Measurements from ENCODE around the gene SIVA1.
A peak's percentile ranks its signal among the peaks of the same experiment; 100 is the strongest.

SIVA1 gene

DNA sequence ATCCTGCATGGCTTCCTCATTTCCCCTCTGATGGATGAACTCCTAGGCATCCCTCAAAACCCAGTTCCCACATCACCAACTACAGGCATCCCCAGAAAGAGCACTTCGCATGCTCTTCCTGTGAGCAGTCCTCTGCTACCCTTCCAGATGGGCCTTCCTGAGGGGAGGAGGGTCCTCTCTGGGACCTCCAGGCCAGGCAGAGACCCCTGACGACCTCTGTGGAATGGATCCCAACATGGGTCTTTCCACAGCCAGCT, 40.7 kb downstream of the SIVA1 start:
- no peak overlapping the region for H3K4me3 ChIP-seq (ENCODE audit: low read length)
- DNase-seq (ENCODE audit: low read depth), result no peak
- TF ChIP-seq, protein P1, sequence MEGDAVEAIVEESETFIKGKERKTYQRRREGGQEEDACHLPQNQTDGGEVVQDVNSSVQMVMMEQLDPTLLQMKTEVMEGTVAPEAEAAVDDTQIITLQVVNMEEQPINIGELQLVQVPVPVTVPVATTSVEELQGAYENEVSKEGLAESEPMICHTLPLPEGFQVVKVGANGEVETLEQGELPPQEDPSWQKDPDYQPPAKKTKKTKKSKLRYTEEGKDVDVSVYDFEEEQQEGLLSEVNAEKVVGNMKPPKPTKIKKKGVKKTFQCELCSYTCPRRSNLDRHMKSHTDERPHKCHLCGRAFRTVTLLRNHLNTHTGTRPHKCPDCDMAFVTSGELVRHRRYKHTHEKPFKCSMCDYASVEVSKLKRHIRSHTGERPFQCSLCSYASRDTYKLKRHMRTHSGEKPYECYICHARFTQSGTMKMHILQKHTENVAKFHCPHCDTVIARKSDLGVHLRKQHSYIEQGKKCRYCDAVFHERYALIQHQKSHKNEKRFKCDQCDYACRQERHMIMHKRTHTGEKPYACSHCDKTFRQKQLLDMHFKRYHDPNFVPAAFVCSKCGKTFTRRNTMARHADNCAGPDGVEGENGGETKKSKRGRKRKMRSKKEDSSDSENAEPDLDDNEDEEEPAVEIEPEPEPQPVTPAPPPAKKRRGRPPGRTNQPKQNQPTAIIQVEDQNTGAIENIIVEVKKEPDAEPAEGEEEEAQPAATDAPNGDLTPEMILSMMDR (conservative IDR thresholded peaks at IDR 0.05; ENCODE audit: low read depth, low read length), result no peak

DNA sequence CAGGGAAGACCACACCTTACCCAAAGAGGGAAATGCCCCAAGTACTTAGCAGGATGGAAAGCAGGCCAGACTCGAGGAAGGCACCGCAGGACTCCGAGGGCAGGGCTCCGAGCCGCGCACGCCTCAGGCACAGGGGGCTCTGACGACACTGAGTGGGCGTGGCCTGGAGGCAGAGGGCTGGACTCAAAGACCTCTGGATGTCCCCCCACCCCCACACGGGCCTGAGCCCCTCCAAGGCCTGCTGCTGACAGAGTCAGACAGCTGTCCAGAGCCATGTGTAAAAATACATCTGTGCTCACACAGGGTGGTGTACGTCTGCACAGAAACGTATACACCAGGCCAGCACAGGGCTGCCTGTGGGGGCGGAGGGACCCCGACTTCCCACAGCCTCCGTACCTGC, 41.2 kb downstream of the SIVA1 start:
- peak overlapping the region; percentile 76 for H3K4me3 ChIP-seq (ENCODE audit: low read length)
- TF ChIP-seq, protein P1 (conservative IDR thresholded peaks at IDR 0.05; ENCODE audit: low read depth, low read length), result no peak
- DNase-seq (ENCODE audit: low read depth), result peak; percentile 42

DNA sequence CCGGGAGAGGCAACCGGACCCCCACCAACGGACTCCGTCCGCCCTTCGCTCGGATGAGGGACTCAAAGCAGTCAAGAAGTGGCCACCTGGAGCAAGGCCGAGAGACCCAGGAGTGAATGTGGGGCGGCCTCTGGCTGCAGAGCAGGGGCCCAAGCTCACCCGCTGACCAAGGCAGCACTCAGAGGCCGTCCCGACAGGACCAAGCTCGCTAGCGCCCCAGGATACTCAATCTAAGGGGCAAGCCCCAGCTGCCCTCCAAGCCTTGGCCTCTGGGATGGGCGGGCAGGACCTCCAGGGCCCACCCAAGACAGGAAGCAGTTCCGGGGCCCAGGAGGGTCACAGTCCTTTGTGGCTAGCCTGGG, 41.7 kb downstream of the SIVA1 start:
- DNase-seq (ENCODE audit: low read depth), result no peak
- H3K4me3 ChIP-seq (ENCODE audit: low read length), result peak overlapping the region; percentile 76
- TF ChIP-seq, protein P1 (conservative IDR thresholded peaks at IDR 0.05; ENCODE audit: low read depth, low read length), result peak; percentile 16

DNA sequence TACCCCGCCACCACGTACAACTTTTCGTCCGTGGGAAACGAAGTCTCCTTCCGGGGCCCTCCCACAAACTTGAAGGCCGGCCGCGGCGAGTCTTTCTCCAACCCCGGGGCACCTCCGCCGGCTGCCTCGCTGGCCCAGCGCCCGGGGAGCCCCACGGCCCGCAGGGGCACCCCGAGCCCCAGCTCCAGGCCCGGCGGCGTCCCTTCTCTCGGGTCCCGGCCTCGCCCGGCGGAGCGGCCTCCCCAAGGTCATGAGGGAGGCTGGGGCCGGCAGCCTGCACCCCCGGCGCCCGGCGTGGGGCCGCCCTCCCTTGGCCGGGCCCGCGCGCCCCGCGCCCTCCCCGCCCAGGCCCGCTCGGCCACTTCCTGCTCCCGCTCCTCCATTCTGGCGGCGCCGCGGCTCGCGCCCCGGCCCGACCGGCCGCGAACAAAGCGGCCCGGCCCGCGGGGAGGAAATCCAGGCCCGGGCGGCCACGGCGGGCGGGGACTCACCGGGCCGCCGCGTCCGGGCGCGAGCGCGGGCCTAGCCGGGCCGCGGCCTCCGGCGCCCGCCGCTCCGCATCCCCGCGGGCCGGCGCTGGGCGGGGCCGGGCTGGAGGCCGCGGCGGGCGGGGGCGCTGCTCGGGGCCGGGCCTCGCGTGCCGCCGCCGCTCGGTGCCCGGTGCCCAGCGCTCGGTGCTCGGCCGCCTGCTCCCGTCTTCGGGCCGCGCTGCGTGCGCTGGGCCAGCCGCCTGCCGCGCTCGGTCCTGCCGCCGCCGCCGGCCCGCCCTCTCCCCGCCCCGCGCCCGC, 42.2 kb downstream of the SIVA1 start, which contains the start of gene AKT1:
Gene AKT1 (minus strand): TSS at position 756 of the 788 bp plus-strand sequence. CDS start 3,105 bp downstream, outside the sequence.
- TF ChIP-seq, protein P1 (conservative IDR thresholded peaks at IDR 0.05; ENCODE audit: low read depth, low read length), result no peak
- H3K4me3 ChIP-seq (ENCODE audit: low read length), result peak within 1 kb of the TSS; percentile 76
- DNase-seq (ENCODE audit: low read depth), result no peak

DNA sequence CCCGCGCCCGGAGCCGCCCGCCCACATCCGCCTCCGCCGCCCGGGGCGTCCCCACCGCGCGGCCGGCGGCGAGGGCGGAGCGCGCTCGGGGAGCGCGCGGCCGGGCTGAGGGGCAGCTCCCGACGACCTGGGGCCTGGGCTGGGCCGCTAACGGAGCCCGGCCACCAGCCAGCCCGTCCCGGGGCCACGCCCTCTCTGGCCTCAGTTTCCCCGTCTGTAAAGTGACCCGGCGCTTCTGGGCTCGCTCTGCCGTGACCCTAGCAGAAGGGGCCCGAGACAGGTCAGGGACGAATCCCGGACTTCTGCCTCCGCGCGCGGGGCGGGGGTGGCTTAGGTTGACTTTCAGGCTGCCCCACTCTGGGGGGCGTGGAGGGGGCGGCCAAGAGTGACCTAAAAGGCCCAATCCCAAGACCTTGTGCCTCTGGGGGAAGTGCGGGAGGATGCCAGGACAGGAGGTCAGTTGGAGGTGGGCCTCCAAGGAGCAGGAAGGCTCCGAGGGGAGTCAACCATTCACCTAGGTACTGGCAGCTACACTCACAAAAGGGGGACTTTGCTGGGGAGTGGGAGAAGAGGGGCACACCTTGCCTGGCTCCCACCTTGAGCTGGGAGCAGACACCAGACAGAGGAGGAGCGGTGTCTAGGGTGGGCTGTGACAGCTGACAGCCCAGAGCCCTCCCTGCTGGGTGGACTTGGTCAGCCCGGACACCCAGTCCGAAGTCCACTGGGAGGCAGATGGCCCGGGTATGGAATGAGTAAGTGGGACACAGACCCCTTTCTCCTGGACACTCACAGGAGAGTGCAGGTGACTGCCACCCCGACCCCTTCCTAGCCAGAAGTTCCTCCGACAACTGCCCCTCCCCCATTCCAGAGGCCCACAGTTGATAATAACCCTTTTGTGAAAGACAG, 43.1 kb downstream of the SIVA1 start:
- H3K4me3 ChIP-seq (ENCODE audit: low read length), result peak overlapping the region; percentile 46
- TF ChIP-seq, protein P1 (conservative IDR thresholded peaks at IDR 0.05; ENCODE audit: low read depth, low read length), result no peak
- DNase-seq (ENCODE audit: low read depth), result no peak

DNA sequence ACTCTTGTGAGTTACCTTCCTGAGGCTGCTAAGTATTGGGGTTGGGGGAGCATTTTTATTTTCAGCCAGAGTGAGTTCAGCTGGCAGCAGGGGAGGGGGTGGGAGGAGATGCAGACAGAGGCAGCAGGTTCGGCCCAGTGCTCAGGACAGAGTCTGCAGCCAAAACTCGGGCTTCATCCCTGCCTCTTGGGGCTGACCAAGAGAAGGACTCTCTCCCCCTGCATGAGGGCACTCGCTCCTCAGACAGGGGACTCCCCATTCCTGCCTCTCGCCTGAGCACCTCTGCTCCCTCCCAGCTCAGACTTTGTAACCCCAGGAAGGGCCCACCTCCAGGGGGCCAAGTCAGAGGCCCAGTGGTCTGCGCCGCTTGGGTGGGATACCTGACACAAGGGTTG, 43.7 kb downstream of the SIVA1 start:
- H3K4me3 ChIP-seq (ENCODE audit: low read length), result no peak overlapping the region
- TF ChIP-seq, protein P1 (conservative IDR thresholded peaks at IDR 0.05; ENCODE audit: low read depth, low read length), result no peak
- DNase-seq (ENCODE audit: low read depth), result no peak

All from retinal pigment epithelial cell (primary cell).